NAMALWA (cell line): Measurements from ENCODE around the gene LDLRAD4.
"Not testable (repeated sequence)": the region's sequence is repeated elsewhere in the genome, so short reads cannot be mapped to it uniquely, and the experiment has no call there.

Experiments used
- DNase-seq: peaks from one replicate; pipeline ENCODE4 v3.0.0-alpha.2; 2015; ENCODE audit warnings: low spot score

Gene LDLRAD4

GRCh38 chr18:13680612-13681011, 462.1 kb downstream of the LDLRAD4 start:
- DNase-seq = peak; percentile 26

GRCh38 chr18:13681701-13682100, 463.1 kb downstream of the LDLRAD4 start:
- no peak for DNase-seq

GRCh38 chr18:13684546-13684945, 466.0 kb downstream of the LDLRAD4 start:
- no peak for DNase-seq

- DNase-seq = no peak
Measured at GRCh38 chr18:13688191-13689136, 469.9 kb downstream of the LDLRAD4 start.

GRCh38 chr18:13690060-13690459, 471.5 kb downstream of the LDLRAD4 start:
- not testable (repeated sequence) for DNase-seq

GRCh38 chr18:13695337-13695736, 476.8 kb downstream of the LDLRAD4 start:
- DNase-seq = not testable (repeated sequence)

GRCh38 chr18:13696961-13697360, 478.4 kb downstream of the LDLRAD4 start:
- no peak for DNase-seq

GRCh38 chr18:13700153-13700552, 481.6 kb downstream of the LDLRAD4 start:
- DNase-seq = no peak
